ENCODE results near the gene TRPC6. TPM values are rescaled to one million over a fixed set of nuclear protein-coding genes. Genes with fewer than 3 reads are reported as not detected.

The TRPC6 gene
- total RNA-seq, 2 experiments from 2014 or later, result not detected

DNA sequence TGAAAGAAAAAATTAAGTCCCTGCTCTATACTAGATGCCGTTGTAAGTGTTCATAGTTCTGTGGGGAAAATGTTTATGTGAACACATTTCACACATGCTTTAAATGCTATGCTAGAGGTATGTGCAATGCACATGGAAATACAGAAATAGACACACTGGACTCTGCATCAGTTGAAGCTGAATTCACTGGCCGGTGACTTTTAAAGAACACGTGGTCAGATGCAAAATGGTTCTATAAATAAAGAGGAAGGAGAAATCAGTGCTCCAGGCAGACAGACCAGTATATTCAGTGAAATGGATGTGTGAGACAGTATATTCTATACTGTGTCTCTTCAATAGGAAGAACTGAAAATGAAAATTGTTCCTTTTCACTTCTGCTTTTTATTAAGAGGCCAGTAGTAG lies 29.9 kb downstream of the TRPC6 start:
- TF ChIP-seq CTCF (IDR thresholded peaks at IDR 0.05), result no peak
- H3K4me3 Mint-ChIP-seq, result no peak overlapping the region

DNA sequence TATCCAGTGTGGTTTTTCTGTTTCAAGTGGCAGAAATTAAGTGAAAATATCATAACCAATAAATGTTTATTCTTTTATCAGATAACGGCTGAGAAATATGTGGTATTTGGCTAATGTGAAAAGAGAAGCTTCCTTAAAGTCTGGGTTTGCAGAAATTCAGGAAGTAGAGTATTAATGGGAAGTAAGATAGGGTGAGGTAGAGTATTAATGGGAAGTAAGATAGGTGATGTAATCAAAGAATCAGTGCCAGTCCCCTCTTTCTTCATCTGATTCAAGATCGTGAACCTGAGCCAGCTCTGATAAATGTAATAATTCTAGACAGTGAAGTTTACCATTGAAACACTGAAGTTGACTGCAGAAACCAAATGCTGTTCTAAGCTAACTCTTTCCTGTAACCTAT lies 30.9 kb downstream of the TRPC6 start:
- ChIA-PET CTCF (no interaction called here), POLR2A (no interaction called here)
- ATAC-seq (ENCODE audit: poor library complexity), result no peak
- H3K4me1 ChIP-seq (ENCODE audit: insufficient read depth, low read length), result no peaks in the 10 kb centered on the region
- intact Hi-C loops (cut with DNase I, micrococcal nuclease), result no loop called here
- no peaks in the 10 kb centered on the region for H3K9me3 Mint-ChIP-seq
- H3K36me3 Mint-ChIP-seq (ENCODE audit: low read depth), result no peaks in the 10 kb centered on the region
- TF ChIP-seq CTCF (IDR thresholded peaks at IDR 0.05), result no peak
- no peak for DNase-seq
- no peaks in the 10 kb centered on the region for H3K36me3 ChIP-seq (ENCODE audit: insufficient read depth, low read length)
- no peaks in the 10 kb centered on the region for H3K27me3 Mint-ChIP-seq
- no peaks in the 10 kb centered on the region for H3K27me3 ChIP-seq (ENCODE audit: control insufficient read depth in 1 of 2, insufficient read depth in 2 of 2, low read length in 2 of 2)
- no peak overlapping the region for H3K27ac Mint-ChIP-seq
- no peaks in the 10 kb centered on the region for H3K4me1 Mint-ChIP-seq (ENCODE audit: low read depth)
- no peak overlapping the region for H3K27ac ChIP-seq (ENCODE audit: low read depth in 1 of 2, low read length in 2 of 2)
- H3K4me3 ChIP-seq (ENCODE audit: low read length), result no peak overlapping the region
- no peak overlapping the region for H3K4me3 Mint-ChIP-seq
- H3K9me3 ChIP-seq (ENCODE audit: control insufficient read depth in 1 of 2, insufficient read depth in 1 of 2, low read length in 2 of 2), result no peaks in the 10 kb centered on the region

More for the DNA sequence above, 29.9 kb downstream of the TRPC6 start:
- no peaks in the 10 kb centered on the region for H3K4me1 ChIP-seq (ENCODE audit: insufficient read depth, low read length)
- no peak overlapping the region for H3K27ac ChIP-seq (ENCODE audit: low read depth in 1 of 2, low read length in 2 of 2)
- POLR2A ChIA-PET, result no interaction called here
- no peak overlapping the region for H3K4me3 ChIP-seq (ENCODE audit: low read length)
- DNase-seq (no peak), ATAC-seq (ENCODE audit: poor library complexity) (no peak)
- no peaks in the 10 kb centered on the region for H3K36me3 ChIP-seq (ENCODE audit: insufficient read depth, low read length)
- no peaks in the 10 kb centered on the region for H3K27me3 Mint-ChIP-seq
- CTCF ChIA-PET, result no interaction called here
- H3K27me3 ChIP-seq (ENCODE audit: control insufficient read depth in 1 of 2, insufficient read depth in 2 of 2, low read length in 2 of 2), result no peaks in the 10 kb centered on the region
- H3K4me1 Mint-ChIP-seq (ENCODE audit: low read depth), result no peaks in the 10 kb centered on the region
- no peaks in the 10 kb centered on the region for H3K9me3 Mint-ChIP-seq
- H3K27ac Mint-ChIP-seq, result no peak overlapping the region
- H3K36me3 Mint-ChIP-seq (ENCODE audit: low read depth), result no peaks in the 10 kb centered on the region
- intact Hi-C loops (cut with DNase I, micrococcal nuclease), result no loop called here
- no peaks in the 10 kb centered on the region for H3K9me3 ChIP-seq (ENCODE audit: control insufficient read depth in 1 of 2, insufficient read depth in 1 of 2, low read length in 2 of 2)

- no peak overlapping the region for H3K4me3 ChIP-seq (ENCODE audit: low read length)
- peaks cover 0 to 5% of the 10 kb centered on the region in 2 experiments for H3K9me3 ChIP-seq (ENCODE audit: control insufficient read depth in 1 of 2, insufficient read depth in 1 of 2, low read length in 2 of 2)
- no peaks in the 10 kb centered on the region for H3K27me3 ChIP-seq (ENCODE audit: control insufficient read depth in 1 of 2, insufficient read depth in 2 of 2, low read length in 2 of 2)
- no peaks in the 10 kb centered on the region for H3K36me3 ChIP-seq (ENCODE audit: insufficient read depth, low read length)
- intact Hi-C loops (cut with DNase I, micrococcal nuclease), result no loop called here
- DNase-seq (no peak), ATAC-seq (ENCODE audit: poor library complexity) (no peak)
- Mint-ChIP-seq H3K27ac (no peak overlapping the region), H3K36me3 (ENCODE audit: low read depth) (no peaks in the 10 kb centered on the region), H3K27me3 (no peaks in the 10 kb centered on the region), H3K9me3 (peaks cover 3% of the 10 kb centered on the region), H3K4me3 (no peak overlapping the region), H3K4me1 (ENCODE audit: low read depth) (no peaks in the 10 kb centered on the region)
- ChIA-PET CTCF (no interaction called here), POLR2A (no interaction called here)
- no peak for TF ChIP-seq CTCF (IDR thresholded peaks at IDR 0.05)
- H3K27ac ChIP-seq (ENCODE audit: low read depth in 1 of 2, low read length in 2 of 2), result no peak overlapping the region
- H3K4me1 ChIP-seq (ENCODE audit: insufficient read depth, low read length), result no peaks in the 10 kb centered on the region
These were observed 55.3 kb downstream of the TRPC6 start for GRCh38 chr11:101528541-101528940.
